ENCODE measurements around the gene FAM228A. TPM values are rescaled to one million over a fixed set of nuclear protein-coding genes. Genes with fewer than 3 reads are reported as not detected.

Gene FAM228A
- total and polyA plus RNA-seq, 2 donors (not counting 3 experiments of a cell fraction or from before 2014, with no cell fraction given): 0.36 to 1.00 TPM

- BruUV-seq (replicated peaks): no TSS peak
- no peak overlapping the region for H3K27ac ChIP-seq (ENCODE audit: insufficient read depth, low read depth, low read length)
- H3K36me3 ChIP-seq (ENCODE audit: control insufficient read depth in 2 of 2, extremely low read depth in 1 of 2, insufficient read depth in 2 of 2, low read length in 2 of 2): no peaks in the 10 kb centered on the region
- ChIA-PET CTCF (interaction anchor here (1.2 to 3.5 kb wide), 3 partner anchors 13 to 336 kb away, joined by 3 to 27 read pairs (median 6); no protein-coding TSS in a partner anchor), POLR2A (no interaction called here)
- no peak overlapping the region for H3K4me2 ChIP-seq (ENCODE audit: insufficient read depth, low read length)
- no peak overlapping the region for H2AFZ ChIP-seq (ENCODE audit: low read depth, low read length)
- no peaks in the 10 kb centered on the region for H3K27me3 ChIP-seq (ENCODE audit: control insufficient read depth in 2 of 2, insufficient read depth in 2 of 2, low read length in 2 of 2)
- no peaks in the 10 kb centered on the region for H3K79me2 ChIP-seq (ENCODE audit: control insufficient read depth, insufficient read depth, low read length)
- no peaks in the 10 kb centered on the region for H3K9me3 ChIP-seq (replicated peaks; ENCODE audit: control insufficient read depth, insufficient read depth, low read length)
- H3K4me3 ChIP-seq (replicated peaks in 1 of 3; ENCODE audit: insufficient read depth in 1 of 3, low read depth in 1 of 3, low read length in 3 of 3): no peak overlapping the region
- intact Hi-C loops (cut with micrococcal nuclease): no loop called here
- no peaks in the 10 kb centered on the region for H3K9me1 ChIP-seq (replicated peaks; ENCODE audit: control insufficient read depth, extremely low read depth, insufficient read depth, low read length)
- H4K20me1 ChIP-seq (replicated peaks; ENCODE audit: control insufficient read depth, extremely low read depth, insufficient read depth, low read length): no peaks in the 10 kb centered on the region
- no peak overlapping the region for H3K9ac ChIP-seq (replicated peaks; ENCODE audit: extremely low read depth, insufficient read depth, low read length)
- DNase-seq (ENCODE audit: low read depth, low spot score) (no peak), FAIRE-seq (no peak)
- no peaks in the 10 kb centered on the region for H3K4me1 ChIP-seq (ENCODE audit: control insufficient read depth, extremely low read depth, insufficient read depth, low read length)
- TF ChIP-seq, protein P1, sequence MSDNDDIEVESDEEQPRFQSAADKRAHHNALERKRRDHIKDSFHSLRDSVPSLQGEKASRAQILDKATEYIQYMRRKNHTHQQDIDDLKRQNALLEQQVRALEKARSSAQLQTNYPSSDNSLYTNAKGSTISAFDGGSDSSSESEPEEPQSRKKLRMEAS (IDR thresholded peaks at IDR 0.05; ENCODE audit: insufficient read depth, insufficient read length): no peak
- no peak for TF ChIP-seq POLR2A (IDR thresholded peaks at IDR 0.05; ENCODE audit: low read depth, low read length)
- dilution Hi-C loops (cut with MboI; ENCODE audit: extremely low pct_ligation_motif_present, low sequenced_read_pairs): no loop called here
Observed at GRCh38 chr2:24160761-24161160, 14.1 kb upstream of the FAM228A start.

DNA sequence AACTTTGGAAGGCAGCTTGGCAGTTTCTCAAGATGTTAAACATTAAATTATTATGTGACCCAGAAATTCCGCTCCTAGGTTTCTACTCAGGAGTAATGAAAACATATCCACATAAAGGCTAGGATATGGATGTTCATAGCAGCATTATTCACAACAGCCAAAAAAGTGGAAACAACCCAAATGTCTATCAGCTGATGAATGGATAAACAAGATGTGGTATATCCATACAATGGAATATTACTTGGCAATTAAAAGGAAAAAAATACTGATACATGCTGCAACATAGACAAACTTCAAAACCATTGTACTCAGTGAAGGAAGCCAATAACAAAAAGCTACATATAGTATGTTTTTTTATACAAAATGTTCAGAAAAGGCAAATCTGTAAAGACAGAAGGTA, 12.4 kb upstream of the FAM228A start:
- no TSS peak for BruUV-seq (replicated peaks)
- Histone ChIP-seq H3K4me2 (ENCODE audit: insufficient read depth, low read length) (no peak overlapping the region), H4K20me1 (replicated peaks; ENCODE audit: control insufficient read depth, extremely low read depth, insufficient read depth, low read length) (no peaks in the 10 kb centered on the region), H3K27me3 (ENCODE audit: control insufficient read depth in 2 of 2, insufficient read depth in 2 of 2, low read length in 2 of 2) (no peaks in the 10 kb centered on the region), H3K4me1 (ENCODE audit: control insufficient read depth, extremely low read depth, insufficient read depth, low read length) (no peaks in the 10 kb centered on the region), H2AFZ (ENCODE audit: low read depth, low read length) (no peak overlapping the region), H3K27ac (ENCODE audit: insufficient read depth, low read depth, low read length) (no peak overlapping the region), H3K9me1 (replicated peaks; ENCODE audit: control insufficient read depth, extremely low read depth, insufficient read depth, low read length) (no peaks in the 10 kb centered on the region), H3K4me3 (replicated peaks in 1 of 3; ENCODE audit: insufficient read depth in 1 of 3, low read depth in 1 of 3, low read length in 3 of 3) (no peak overlapping the region), H3K9me3 (replicated peaks; ENCODE audit: control insufficient read depth, insufficient read depth, low read length) (no peaks in the 10 kb centered on the region), H3K36me3 (ENCODE audit: control insufficient read depth in 2 of 2, extremely low read depth in 1 of 2, insufficient read depth in 2 of 2, low read length in 2 of 2) (no peaks in the 10 kb centered on the region), H3K79me2 (ENCODE audit: control insufficient read depth, insufficient read depth, low read length) (no peaks in the 10 kb centered on the region), H3K9ac (replicated peaks; ENCODE audit: extremely low read depth, insufficient read depth, low read length) (no peak overlapping the region)
- no peak for DNase-seq (ENCODE audit: low read depth, low spot score)
- dilution Hi-C loops (cut with MboI; ENCODE audit: extremely low pct_ligation_motif_present, low sequenced_read_pairs) (no loop called here), intact Hi-C loops (cut with micrococcal nuclease) (loop anchor here (1.0 kb wide), 1 partner anchor 11 kb away; no protein-coding TSS in a partner anchor)
- ChIA-PET CTCF (interaction anchor here (1.8 to 3.5 kb wide), 2 partner anchors 19 to 338 kb away, joined by 6 to 27 read pairs; no protein-coding TSS in a partner anchor), POLR2A (no interaction called here)
- TF ChIP-seq EZH2 (IDR thresholded peaks at IDR 0.05; ENCODE audit: borderline replicate concordance, low read depth, low read length, severe bottlenecking) (no peak), POLR2A (IDR thresholded peaks at IDR 0.05; ENCODE audit: low read depth, low read length) (no peak), CTCF (IDR thresholded peaks at IDR 0.05; ENCODE audit: extremely low read depth in 1 of 2, insufficient read depth in 1 of 2, low read depth in 1 of 2, low read length in 2 of 2) (no peak), POLR2AphosphoS5 (IDR thresholded peaks at IDR 0.05; ENCODE audit: insufficient read depth, low read depth, low read length) (no peak), MYC (IDR thresholded peaks at IDR 0.05; ENCODE audit: low read depth, low read length) (no peak), JUN (IDR thresholded peaks at IDR 0.05; ENCODE audit: borderline replicate concordance, insufficient read depth, insufficient read length, low read depth) (no peak), FOS (IDR thresholded peaks at IDR 0.05; ENCODE audit: borderline replicate concordance, insufficient read depth, low read length) (no peak), GATA2 (IDR thresholded peaks at IDR 0.05; ENCODE audit: insufficient read depth, insufficient read length, low read depth, low read length) (no peak)
- TF ChIP-seq, protein P1 (IDR thresholded peaks at IDR 0.05; ENCODE audit: insufficient read depth, insufficient read length): no peak
- FAIRE-seq: no peak
